Ovary (tissue), 9 donors: ENCODE measurements around the gene CKMT1B. TPM values are rescaled to one million over a fixed set of nuclear protein-coding genes. Genes with fewer than 3 reads are reported as not detected.
"Not testable (repeated sequence)": the region's sequence is repeated elsewhere in the genome, so short reads cannot be mapped to it uniquely, and the experiment has no call there.

ENCODE experiments used
- DNase-seq, 5 donors: peaks; one replicate each; pipeline ENCODE4 v3.0.0-alpha.2; 2019 to 2020
- H3K27ac ChIP-seq, 2 donors: fragments of 200-600 bp; one replicate each; pipeline versions ENCODE4 v1.5.1 to v1.8.0; 2019 to 2022
- H3K27me3 ChIP-seq: fragments of 200-600 bp; one replicate; pipeline ENCODE4 v1.8.0; 2022
- H3K36me3 ChIP-seq: fragments of 200-600 bp; sonication (generic); one replicate; pipeline ENCODE4 v1.5.1; 2019
- H3K4me1 ChIP-seq: one replicate; pipeline ENCODE4 v1.8.1; 2013; ENCODE audit warnings: mild to moderate bottlenecking, moderate library complexity; ENCODE audit not compliant: insufficient read depth
- H3K4me3 ChIP-seq: fragments of 200-600 bp; sonication (generic); one replicate; pipeline ENCODE4 v1.5.1; 2017
- H3K9me3 ChIP-seq, 2 donors: fragments of 200-600 bp in 1 of 2; sonication (generic) in 1 of 2; one replicate each; pipeline versions ENCODE4 v1.5.1 to v1.8.1; 2013 to 2019; ENCODE audit warnings: mild to moderate bottlenecking in 1 of 2, moderate library complexity in 1 of 2
- CTCF ChIP-seq, 3 donors: fragments of 450-650 bp in 2 of 3; fragments of 200-600 bp in 1 of 3; IDR thresholded peaks; one replicate each; pipeline versions ENCODE4 v1.5.1 to v1.8.0; 2016 to 2022; ENCODE audit warnings: antibody characterized with exemption in 3 of 3, mild to moderate bottlenecking in 1 of 3
- EP300 ChIP-seq: sonication (generic); formaldehyde crosslinking; IDR thresholded peaks from one replicate; pipeline ENCODE4 v1.6.1; 2017; ENCODE audit warnings: antibody characterized with exemption
- POLR2A ChIP-seq: fragments of 450-650 bp; IDR thresholded peaks from one replicate; pipeline ENCODE4 v1.6.1; 2017; ENCODE audit warnings: antibody characterized with exemption, mild to moderate bottlenecking, moderate library complexity
- WGBS, 3 donors: extraction: QIAGEN DNeasy Blood & Tissue Kit in 1 of 3; methylation state at CpG; one replicate each; pipeline versions ENCODE4 v1.1.5 to v1.1.7; 2013 to 2017; 5-methylcytosine and 5-hydroxymethylcytosine counted together
- intact Hi-C, 4 donors: fragments of 100-400 bp; cut with DNase I; formaldehyde crosslinking; loops; one replicate each; pipeline versions ENCODE4 v1.11.0 to v1.15.1; 2022 to 2023
- polyA plus RNA-seq, 2 donors: library from polyadenylated mRNA; stranded (reverse); fragments of 200-250 nt in 1 of 2; fragments of 350-450 nt in 1 of 2; fragmentation: Illumina TruSeq in 1 of 2; extraction: RNeasy Lipid Tissue Mini Kit (QIAGEN cat#74804) in 1 of 2; gene quantifications; one replicate each; pipeline ENCODE4 v1.2.3, GENCODE V29; 2013 to 2014
- total RNA-seq, 7 donors: library from RNA; depleted of rRNA in 2 of 7; stranded (reverse); fragments of >200 nt in 2 of 7; fragmentation: NEBNext Ultra II Directional in 3 of 7; extraction: Animal tissue kit (Norgen Biotek cat#: 25700) in 3 of 7; gene quantifications; one replicate each; pipeline versions ENCODE4 v1.1.0 to v1.2.4, GENCODE V29; 2016 to 2023
- donor health status: DM: no; HTN: no; CAD: no; lungs with moderate emphysema.
- donor health status: DM: no; HTN: no; CAD: no.
- donor health status: Bipolar disorder and iron deficiency.
- donor health status: DM: yes; HTN: yes; CAD: no.
- donor health status: DM: no; HTN: no; CAD: no.
- donor health status: DM: yes; HTN: yes; CAD: no.

Gene CKMT1B
- total and polyA plus RNA-seq, 9 donors, result 0.08 to 1.1 (median 0.35) TPM; not detected in 4

DNA sequence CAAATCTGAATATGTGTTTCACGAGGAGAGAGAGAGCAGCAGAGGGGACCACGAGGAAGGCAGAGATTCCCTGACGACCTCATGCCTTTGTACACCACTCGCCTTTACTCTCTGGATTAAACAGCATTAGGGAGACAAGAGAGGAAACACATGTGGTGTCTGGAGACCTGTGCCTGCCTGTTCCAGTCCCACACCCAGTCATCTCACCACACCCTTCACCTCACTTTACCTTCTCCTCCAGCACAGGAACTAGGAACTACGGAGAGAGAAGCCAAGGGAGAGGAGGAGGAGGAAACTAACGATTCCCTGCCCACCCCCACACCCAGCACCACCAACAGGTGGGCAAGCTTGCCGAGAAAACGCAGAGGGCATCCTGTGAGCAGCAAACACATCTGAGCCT is 986 bp upstream of the CKMT1B start:
- H3K9me3 ChIP-seq, intact Hi-C loops, H3K27ac ChIP-seq, H3K27me3 ChIP-seq, H3K36me3 ChIP-seq, H3K4me3 ChIP-seq, DNase-seq, H3K4me1 ChIP-seq: not testable (repeated sequence)
- WGBS, 3 donors, result 9 to 13% (median 13%) methylated on average over 4 of the region's 8 CpGs

- H3K36me3 ChIP-seq, H3K9me3 ChIP-seq, H3K27ac ChIP-seq, intact Hi-C loops, H3K4me3 ChIP-seq, DNase-seq, H3K4me1 ChIP-seq, H3K27me3 ChIP-seq: not testable (repeated sequence)
- 61 to 80% (median 63%) methylated on average over 6 of the region's 6 CpGs for WGBS, 3 donors
Observed at GRCh38 chr15:43599131-43599530, 5.3 kb downstream of the CKMT1B start.

GRCh38 chr15:43600200-43600599 is 6.4 kb downstream of the CKMT1B start:
- DNase-seq, H3K27ac ChIP-seq, H3K4me1 ChIP-seq, H3K4me3 ChIP-seq, H3K36me3 ChIP-seq, H3K9me3 ChIP-seq, H3K27me3 ChIP-seq, intact Hi-C loops: not testable (repeated sequence)
- no CpG with 5 or more reads among the region's 2 CpGs for WGBS, 3 donors

GRCh38 chr15:43602233-43602632 is 8.4 kb downstream of the CKMT1B start:
- 79 to 85% (median 83%) methylated on average over 6 of the region's 6 CpGs for WGBS, 3 donors
- H3K36me3 ChIP-seq, intact Hi-C loops, DNase-seq, H3K9me3 ChIP-seq, H3K4me1 ChIP-seq, H3K27me3 ChIP-seq, H3K4me3 ChIP-seq, H3K27ac ChIP-seq: not testable (repeated sequence)

DNA sequence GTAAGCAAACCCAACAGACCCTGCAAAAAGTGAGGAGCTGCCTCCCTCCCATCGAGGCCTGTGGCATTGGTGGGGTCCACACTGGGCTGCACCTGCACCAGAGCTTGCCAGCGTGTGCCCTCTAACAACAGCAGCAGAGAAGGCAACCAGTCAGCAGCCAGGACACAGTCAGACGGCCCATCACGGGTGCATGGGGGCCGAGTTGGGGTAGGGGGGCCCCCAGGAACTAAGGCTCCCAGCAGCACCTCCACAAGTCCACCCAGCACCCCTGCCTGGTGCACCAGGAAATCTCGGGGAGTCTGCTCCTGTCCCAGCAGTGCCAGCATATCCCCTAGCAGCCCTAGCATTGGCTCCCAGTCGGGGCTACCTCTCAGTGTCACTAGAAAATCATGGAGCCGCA is 23.9 kb downstream of the CKMT1B start:
- H3K9me3 ChIP-seq, DNase-seq, H3K36me3 ChIP-seq, H3K27ac ChIP-seq, H3K4me3 ChIP-seq, H3K4me1 ChIP-seq, H3K27me3 ChIP-seq, intact Hi-C loops: not testable (repeated sequence)
- 49% methylated on average over 3 of the region's 8 CpGs; no CpG with 5 or more reads in 2 of the 3 donors for WGBS, 3 donors

GRCh38 chr15:43618700-43619099 is 24.9 kb downstream of the CKMT1B start, which contains the start of gene STRC:
STRC (minus strand) TSS chr15:43618800; CDS start chr15:43618722, 78 bp downstream.
- no CpG with 5 or more reads among the region's 2 CpGs for WGBS, 3 donors
- intact Hi-C loops, H3K36me3 ChIP-seq, H3K27me3 ChIP-seq, H3K4me3 ChIP-seq, H3K4me1 ChIP-seq, H3K9me3 ChIP-seq, H3K27ac ChIP-seq, DNase-seq: not testable (repeated sequence)

- H3K27me3 ChIP-seq, H3K4me3 ChIP-seq, H3K27ac ChIP-seq, H3K4me1 ChIP-seq, H3K9me3 ChIP-seq, H3K36me3 ChIP-seq, DNase-seq, intact Hi-C loops: not testable (repeated sequence)
- WGBS, 3 donors, result 64 to 73% (median 69%) methylated on average over 5 of the region's 7 CpGs
Observed at GRCh38 chr15:43622068-43622799, 28.4 kb downstream of the CKMT1B start.

- WGBS, 3 donors, result 9 to 21% (median 12%) methylated on average over 5 of the region's 5 CpGs
- Histone ChIP-seq H3K4me3 (no peak overlapping the region), H3K9me3 (no peaks in the 10 kb centered on the region), H3K27ac (no peak overlapping the region), H3K36me3 (no peaks in the 10 kb centered on the region), H3K27me3 (no peaks in the 10 kb centered on the region), H3K4me1 (no peaks in the 10 kb centered on the region)
- no peak for DNase-seq
- intact Hi-C loops, result no loop called here
- no peak for TF ChIP-seq POLR2A
- no peak for TF ChIP-seq CTCF (IDR thresholded peaks at IDR 0.05)
- no peak for TF ChIP-seq EP300
Observed at GRCh38 chr15:43625106-43625505, 31.3 kb downstream of the CKMT1B start.

GRCh38 chr15:43626937-43627336 is 33.1 kb downstream of the CKMT1B start:
- DNase-seq, intact Hi-C loops, H3K36me3 ChIP-seq: not testable (repeated sequence)

DNA sequence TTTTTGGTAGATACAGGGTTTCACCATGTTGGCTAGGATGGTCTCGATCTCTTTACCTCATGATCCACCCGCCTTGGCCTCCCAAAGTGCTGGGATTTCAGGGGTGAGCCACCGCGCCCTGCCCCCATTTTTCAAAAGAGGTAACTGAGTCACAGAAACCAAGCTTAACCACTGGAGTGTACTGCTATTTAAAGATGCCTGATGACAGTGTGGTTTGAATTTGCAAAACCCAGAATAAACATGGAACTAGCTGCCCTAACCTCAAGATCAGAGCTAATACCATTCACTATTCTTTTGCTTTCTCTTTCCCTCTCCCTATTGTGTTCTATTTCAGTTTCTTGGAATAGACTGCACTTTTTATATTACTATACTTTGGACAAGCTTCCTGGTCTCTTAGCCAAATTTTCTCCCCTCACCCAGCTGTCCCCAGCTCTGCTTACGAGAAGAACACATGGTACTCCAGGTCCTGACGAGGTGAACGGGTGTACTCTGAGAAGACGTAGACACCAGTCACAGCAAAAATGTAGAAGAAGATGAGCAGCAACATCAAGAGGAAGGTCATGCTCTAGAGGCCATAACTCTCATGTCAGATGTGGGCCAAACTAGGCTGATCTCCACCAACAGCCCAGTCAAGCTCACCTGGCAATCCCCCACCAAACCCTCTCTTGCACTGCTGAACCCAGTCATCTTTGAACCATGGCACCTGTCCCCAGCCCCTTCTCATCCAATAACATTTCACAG is 44.8 kb downstream of the CKMT1B start:
- H3K9me3 ChIP-seq, H3K36me3 ChIP-seq, DNase-seq, H3K4me1 ChIP-seq, H3K27me3 ChIP-seq, intact Hi-C loops, H3K27ac ChIP-seq, H3K4me3 ChIP-seq: not testable (repeated sequence)
- 85 to 88% (median 85%) methylated on average over 8 of the region's 8 CpGs for WGBS, 3 donors

More at GRCh38 chr15:43626937-43627336, 33.1 kb downstream of the CKMT1B start:
- H3K4me3 ChIP-seq, H3K4me1 ChIP-seq, H3K27me3 ChIP-seq, H3K9me3 ChIP-seq, H3K27ac ChIP-seq: not testable (repeated sequence)
